Esophagus squamous epithelium (tissue), 4 donors: Measurements from ENCODE around the gene BAHCC1.

Experiments used
- POLR2A ChIP-seq, 4 donors: fragments of 450-650 bp; IDR thresholded peaks; one replicate each; pipeline ENCODE4 v1.6.1; 2017; ENCODE audit warnings: antibody characterized with exemption in 4 of 4, mild to moderate bottlenecking in 4 of 4, moderate library complexity in 3 of 4
- TF ChIP-seq, protein P1 (sequence below), 6 experiments: fragments of 450-650 bp in 4 of 6; fragments of 200-600 bp in 2 of 6; sonication (generic) in 2 of 6; IDR thresholded peaks; one replicate each; pipeline ENCODE4 v1.5.1; 2016 to 2019; ENCODE audit warnings: antibody characterized with exemption in 6 of 6, mild to moderate bottlenecking in 4 of 6, moderate library complexity in 4 of 6

DNA sequence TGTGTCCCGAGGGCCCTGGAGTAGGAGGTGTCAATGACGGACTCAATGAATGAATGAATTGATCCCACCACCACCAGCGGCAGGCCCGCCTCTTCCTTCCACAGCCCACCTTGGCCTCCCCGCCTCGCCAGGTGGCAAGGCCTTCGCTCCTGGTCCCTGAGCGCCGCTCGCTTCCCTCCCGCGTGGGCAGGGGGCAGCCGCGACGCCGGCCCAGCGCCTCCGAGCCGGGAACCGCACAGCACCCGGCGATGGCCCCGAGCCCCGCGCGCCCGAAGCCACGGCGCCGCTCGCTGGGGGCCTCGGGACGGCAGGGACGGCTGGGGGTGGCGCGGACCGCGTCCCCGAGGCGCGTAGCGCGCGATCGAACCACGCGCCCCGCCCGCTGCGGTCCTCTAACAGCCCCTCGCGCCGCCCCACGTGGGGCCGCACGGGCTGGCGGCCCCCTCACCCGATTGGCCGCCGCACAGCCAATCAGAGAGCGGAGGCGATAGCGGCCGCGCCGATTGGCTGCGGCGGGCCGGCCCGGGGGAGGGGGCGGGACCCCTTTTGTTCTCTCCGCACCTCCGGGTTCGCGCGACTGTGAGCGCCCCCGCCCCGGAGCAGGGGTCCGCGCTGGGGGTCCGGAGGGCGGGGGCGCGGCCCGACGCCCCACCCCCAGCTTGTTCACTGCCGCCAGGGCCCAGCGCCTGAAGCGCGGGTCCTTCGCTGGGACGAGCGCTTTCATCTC, 86.0 kb downstream of the BAHCC1 start:
- TF ChIP-seq, protein P1, sequence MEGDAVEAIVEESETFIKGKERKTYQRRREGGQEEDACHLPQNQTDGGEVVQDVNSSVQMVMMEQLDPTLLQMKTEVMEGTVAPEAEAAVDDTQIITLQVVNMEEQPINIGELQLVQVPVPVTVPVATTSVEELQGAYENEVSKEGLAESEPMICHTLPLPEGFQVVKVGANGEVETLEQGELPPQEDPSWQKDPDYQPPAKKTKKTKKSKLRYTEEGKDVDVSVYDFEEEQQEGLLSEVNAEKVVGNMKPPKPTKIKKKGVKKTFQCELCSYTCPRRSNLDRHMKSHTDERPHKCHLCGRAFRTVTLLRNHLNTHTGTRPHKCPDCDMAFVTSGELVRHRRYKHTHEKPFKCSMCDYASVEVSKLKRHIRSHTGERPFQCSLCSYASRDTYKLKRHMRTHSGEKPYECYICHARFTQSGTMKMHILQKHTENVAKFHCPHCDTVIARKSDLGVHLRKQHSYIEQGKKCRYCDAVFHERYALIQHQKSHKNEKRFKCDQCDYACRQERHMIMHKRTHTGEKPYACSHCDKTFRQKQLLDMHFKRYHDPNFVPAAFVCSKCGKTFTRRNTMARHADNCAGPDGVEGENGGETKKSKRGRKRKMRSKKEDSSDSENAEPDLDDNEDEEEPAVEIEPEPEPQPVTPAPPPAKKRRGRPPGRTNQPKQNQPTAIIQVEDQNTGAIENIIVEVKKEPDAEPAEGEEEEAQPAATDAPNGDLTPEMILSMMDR (IDR thresholded peaks at IDR 0.05), result no peak
- TF ChIP-seq POLR2A (IDR thresholded peaks at IDR 0.05), result no peak
